HG02588 (cell line): ENCODE measurements around the gene FAM177B.

ENCODE experiments used
- ATAC-seq: cut with Tn5 transposase; IDR thresholded peaks from one replicate; pipeline ENCODE4 v1.9.1; 2021; ENCODE audit warnings: mild to moderate bottlenecking, moderate library complexity; ENCODE audit not compliant: unreplicated experiment

FAM177B gene

GRCh38 chr1:222784916-222785315 lies 47.9 kb downstream of the FAM177B start:
- ATAC-seq, result no peak

- no peak for ATAC-seq
These were observed 48.5 kb downstream of the FAM177B start for GRCh38 chr1:222785529-222785928.

GRCh38 chr1:222786121-222786520 lies 49.1 kb downstream of the FAM177B start:
- no peak for ATAC-seq

DNA sequence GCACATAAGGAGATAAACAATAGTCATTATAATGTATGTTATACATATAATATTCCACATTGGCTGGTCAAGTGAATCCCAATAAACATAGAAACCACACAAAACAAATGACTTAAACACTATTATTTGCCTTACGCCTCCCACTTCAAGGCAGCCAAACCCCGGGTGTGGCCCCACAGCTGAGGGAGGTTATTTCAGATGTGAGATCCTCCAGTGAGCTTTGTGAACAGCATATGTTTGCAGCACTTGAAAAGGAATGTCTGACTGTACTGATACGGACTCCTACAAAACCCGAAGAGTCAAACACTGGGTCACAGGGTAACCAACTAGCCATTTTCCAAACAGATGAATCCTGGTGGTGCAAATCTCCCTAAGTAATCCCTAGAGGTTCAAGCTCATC lies 50.7 kb downstream of the FAM177B start:
- ATAC-seq, result no peak

GRCh38 chr1:222788402-222789156 lies 51.6 kb downstream of the FAM177B start:
- ATAC-seq, result no peak

DNA sequence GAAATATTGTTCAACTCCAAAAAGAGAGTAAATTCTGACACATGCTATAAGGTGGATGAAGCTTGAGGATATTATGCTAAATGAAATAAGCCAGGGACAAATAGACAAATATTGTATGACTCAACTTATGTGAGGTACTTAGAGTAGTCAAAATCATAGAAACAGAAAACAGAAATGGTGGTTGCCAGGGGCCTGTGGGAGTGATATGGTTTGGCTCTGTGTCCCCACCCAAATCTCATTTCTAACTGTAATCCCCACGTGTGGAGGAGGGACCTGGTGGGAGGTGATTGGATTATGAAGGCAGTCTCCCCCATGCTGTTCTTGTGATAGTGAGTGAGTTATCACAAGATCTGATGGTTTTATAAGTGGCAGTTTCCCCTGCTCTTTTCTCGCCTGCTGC lies 53.1 kb downstream of the FAM177B start:
- no peak for ATAC-seq

- no peak for ATAC-seq
These were observed 53.5 kb downstream of the FAM177B start for GRCh38 chr1:222790520-222790919.

DNA sequence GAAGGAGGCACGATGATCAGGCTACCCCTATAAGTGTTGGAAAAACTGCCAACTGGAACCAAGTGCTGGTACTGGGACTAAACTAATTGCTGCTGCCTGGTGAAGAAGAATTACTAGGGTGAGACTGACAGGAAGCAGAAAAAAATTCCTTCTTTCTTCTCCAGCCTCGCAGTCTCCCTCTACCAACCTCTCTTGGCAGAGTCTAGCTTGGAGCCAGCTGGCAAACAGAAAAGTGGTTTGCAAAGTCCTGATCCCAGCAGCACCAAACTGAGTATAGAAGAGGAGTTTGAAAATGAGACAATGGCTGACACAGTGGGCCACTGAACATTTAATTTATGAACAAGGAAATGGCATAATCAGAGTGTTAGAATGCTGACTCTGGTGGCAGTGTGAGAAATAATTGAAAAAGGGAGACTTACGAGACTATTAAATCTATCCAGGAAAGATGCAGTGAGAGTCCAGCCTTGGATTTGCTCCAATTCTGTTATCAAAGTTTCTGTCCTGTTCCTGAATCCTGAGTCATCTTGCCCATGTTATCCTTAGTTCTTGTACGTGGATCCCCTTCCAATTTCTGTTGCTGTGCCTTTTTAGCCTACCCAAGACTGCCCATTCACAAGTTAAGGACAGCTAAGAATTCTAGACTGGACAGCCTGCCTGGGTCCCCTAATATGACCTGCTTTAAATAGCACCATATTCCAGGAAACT lies 54.2 kb downstream of the FAM177B start:
- ATAC-seq, result no peak

- no peak for ATAC-seq
These were observed 55.7 kb downstream of the FAM177B start for GRCh38 chr1:222792744-222793143.

GRCh38 chr1:222794656-222795474 lies 57.9 kb downstream of the FAM177B start:
- no peak for ATAC-seq

DNA sequence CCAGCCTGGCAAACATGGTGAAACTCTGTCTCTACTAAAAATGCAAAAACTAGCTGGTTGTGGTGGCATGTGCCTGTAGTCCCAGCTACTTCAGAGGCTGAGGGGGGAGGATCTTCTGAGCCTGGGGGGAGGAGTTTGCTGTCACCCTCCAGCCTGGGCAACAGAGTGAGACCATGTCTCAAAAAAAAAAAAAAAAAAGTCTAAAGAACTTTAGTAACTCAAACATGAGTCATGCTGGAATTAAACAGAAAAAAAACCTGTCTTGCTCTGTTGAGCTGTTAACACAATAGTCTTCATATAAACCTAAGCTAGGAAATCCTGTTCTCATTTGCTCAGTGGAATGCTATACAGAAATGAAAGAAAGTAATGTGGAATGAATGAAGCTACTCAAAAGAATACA lies 61.1 kb downstream of the FAM177B start:
- ATAC-seq, result no peak

GRCh38 chr1:222798975-222799374 lies 62.0 kb downstream of the FAM177B start:
- no peak for ATAC-seq
